GM20000 (cell line): ENCODE measurements around the gene PRAMEF4.
"Not testable (repeated sequence)": the region's sequence is repeated elsewhere in the genome, so short reads cannot be mapped to it uniquely, and the experiment has no call there.

Experiments
- DNase-seq: peaks from one replicate; pipeline ENCODE4 v3.0.0; 2012; ENCODE audit warnings: low spot score
- TF ChIP-seq, protein P1 (sequence below): IDR thresholded peaks from 2 replicates; pipeline ENCODE4 v1.5.1; 2012; ENCODE audit warnings: mild to moderate bottlenecking, control low read depth; ENCODE audit errors: extremely low read depth, missing control alignments

PRAMEF4 gene

DNA sequence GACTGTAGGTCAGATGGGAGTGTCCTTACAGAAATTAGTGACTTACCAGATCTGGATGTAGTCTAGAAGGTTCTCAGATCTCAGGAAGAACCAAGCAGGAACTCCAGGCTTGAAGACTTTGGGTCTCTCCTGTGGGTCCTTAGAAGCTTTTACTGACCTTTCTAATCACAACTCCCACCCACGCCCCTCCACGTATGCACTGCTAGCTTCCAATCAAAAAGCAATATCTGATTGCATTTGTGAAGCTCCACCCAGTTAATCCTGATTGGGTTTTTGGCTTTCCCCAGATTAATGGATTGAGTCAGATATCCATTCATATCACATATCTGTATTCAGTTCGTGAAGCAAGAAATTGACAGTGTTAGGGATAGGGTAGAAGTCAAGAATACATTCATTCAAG, at the start of gene PRAMEF4:
TSS of gene PRAMEF4 (minus strand) at position 101 of the 400 bp plus-strand sequence. CDS start 2,807 bp downstream, outside the sequence.
- DNase-seq, result not testable (repeated sequence)

DNA sequence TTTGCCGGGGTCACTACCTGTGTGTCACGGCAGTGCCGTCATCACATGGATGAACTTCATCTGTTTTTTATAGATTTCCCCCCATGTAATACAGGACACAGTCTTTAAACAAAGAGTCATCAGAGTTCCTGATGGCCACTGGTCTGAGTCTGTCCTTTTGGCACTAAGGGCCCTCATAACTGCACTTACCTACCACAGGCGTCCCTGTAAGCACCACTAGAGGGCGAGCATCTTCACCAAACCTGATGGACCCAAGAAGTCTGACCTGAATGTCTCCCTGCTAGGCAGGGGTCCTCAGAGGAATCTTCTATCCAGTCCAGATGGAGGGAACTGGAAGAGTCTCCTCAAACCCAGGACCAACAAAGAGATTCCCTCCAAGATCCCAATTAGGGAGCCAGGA, 38.4 kb upstream of the PRAMEF4 start:
- not testable (repeated sequence) for DNase-seq

DNA sequence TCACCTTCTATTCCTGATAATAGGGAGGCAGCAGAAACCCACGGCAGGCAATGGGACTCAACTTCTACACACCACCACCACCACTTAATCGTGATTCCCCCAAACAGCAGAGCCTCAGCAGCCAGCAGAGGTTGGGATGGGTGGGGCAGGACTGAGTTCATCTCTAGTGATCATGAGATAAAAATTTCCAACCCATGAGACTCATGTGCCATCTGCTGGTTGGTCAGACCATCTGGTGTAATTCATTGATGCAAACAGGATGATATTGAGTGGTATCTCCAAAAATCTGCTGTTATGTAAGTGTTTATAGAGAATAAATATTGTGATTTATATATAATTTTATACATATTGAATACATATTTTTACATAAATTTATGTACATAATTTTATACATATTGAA, 35.7 kb upstream of the PRAMEF4 start:
- DNase-seq, result not testable (repeated sequence)

DNA sequence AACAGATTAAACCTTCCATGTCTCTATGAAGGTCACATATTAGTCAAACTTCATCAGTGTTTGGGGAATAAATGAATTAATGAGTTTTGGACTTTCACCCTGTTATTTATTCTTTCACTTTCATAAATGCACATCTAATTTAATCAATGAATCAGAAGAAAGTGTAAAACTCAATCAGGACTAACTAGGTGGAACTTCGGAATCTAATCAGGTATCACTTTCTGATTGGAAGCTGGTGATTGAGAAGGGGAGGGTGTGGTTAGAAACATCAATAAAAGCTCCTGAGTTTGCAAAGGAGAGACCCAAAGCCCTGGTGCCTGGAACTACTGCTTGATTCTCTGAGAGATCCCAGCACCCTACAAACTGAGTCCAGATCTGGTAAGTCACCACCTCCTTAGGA, 30.3 kb upstream of the PRAMEF4 start, which contains the start of gene PRAMEF7:
TSS of gene PRAMEF7 (plus strand) at position 301 of the 400 bp plus-strand sequence. CDS start 1,083 bp downstream, outside the sequence.
- not testable (repeated sequence) for DNase-seq

DNA sequence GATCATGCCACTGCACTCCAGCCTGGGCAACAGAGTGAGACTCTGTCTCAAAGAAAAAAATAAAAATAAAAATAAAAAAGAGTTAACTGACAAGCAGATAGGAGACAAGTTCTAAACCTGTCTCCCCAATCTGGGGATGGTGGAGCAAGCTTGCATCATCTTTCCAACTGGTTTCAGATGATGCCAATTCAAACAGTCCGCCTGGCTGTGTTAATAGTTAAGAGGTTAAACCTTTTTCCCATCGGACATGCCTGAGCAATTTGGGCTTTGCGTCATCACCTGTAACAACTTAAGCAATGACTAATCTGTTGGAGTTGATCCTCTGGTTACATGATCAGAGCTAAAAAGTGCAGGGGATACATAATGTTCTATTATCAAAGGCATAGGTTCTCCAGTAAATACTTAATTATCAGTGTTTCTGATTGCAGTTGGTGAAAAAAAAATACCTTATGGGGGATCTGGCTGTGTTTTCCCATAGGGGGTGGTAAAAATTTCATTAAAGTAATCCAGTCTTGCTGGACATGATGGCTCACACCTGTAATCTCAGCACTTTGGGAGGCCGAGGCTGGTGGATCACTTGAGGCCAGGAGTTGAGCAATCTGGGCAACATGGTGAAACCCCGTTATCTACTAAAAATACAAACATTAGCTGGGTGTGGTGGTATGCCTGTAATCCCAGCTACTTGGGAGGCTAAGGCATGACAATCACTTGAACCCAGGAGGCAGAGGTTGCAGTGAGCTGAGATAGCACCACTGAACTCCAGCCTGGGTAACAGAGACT, 18.0 kb upstream of the PRAMEF4 start:
- DNase-seq, result not testable (repeated sequence)

DNA sequence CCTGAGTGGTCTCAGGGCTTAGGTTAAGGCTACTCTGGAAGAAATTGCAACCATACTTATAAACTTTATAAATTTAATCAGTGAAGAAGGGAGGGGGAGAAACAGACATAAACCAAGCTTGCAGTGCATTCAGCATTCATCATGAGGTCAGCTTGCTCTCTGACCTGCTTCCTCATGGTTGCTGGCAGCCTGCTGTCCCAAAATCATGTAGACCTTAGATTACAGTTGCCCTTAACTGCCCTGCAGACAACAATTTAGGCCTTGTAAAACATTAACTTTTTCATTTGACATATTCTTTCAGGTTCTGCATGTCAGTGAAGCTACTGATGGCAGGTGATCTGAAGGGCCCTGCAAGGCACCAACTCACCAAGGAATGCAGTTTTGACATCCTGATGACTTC, 13.2 kb upstream of the PRAMEF4 start:
- not testable (repeated sequence) for DNase-seq

DNA sequence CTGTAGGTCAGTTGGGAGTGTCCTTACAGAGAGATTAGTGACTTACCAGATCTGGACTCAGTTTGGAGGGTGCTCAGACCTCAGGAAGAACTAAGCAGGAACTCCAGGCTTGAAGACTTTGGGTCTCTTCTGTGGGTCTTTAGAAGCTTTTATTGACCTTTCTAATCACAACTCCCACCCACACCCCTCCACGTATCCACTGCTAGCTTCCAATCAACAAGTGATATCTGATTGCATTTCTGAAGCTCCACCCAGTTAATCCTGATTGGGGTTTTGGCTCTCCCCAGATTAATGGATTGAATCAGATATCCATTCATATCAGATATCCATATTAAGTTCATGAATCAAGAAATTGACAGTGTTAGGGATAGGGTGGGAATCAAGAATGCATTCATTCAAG, 12.2 kb upstream of the PRAMEF4 start, which contains the start of gene PRAMEF10:
TSS of gene PRAMEF10 (minus strand) at position 101 of the 400 bp plus-strand sequence. CDS start 2,423 bp downstream, outside the sequence.
- DNase-seq, result not testable (repeated sequence)

DNA sequence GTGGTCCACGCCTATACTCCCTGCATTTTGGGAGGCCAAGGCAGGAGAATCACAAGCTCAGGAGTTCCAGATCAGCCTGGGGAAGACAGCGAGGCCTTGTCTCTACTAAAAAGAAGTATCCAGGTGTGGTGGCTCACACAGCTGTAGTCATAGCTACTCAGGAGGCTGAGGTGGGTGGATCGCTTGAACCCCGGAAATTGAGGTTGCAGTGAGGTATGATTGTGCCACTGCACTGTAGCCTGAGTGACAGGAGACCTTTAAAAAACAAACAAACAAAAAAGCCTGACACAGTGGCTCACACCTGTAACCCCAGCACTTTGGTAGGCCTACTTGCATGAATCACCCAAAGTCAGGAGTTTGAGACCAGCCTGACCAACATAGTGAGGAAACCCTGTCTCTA, 7.5 kb downstream of the PRAMEF4 start:
- DNase-seq, result not testable (repeated sequence)

DNA sequence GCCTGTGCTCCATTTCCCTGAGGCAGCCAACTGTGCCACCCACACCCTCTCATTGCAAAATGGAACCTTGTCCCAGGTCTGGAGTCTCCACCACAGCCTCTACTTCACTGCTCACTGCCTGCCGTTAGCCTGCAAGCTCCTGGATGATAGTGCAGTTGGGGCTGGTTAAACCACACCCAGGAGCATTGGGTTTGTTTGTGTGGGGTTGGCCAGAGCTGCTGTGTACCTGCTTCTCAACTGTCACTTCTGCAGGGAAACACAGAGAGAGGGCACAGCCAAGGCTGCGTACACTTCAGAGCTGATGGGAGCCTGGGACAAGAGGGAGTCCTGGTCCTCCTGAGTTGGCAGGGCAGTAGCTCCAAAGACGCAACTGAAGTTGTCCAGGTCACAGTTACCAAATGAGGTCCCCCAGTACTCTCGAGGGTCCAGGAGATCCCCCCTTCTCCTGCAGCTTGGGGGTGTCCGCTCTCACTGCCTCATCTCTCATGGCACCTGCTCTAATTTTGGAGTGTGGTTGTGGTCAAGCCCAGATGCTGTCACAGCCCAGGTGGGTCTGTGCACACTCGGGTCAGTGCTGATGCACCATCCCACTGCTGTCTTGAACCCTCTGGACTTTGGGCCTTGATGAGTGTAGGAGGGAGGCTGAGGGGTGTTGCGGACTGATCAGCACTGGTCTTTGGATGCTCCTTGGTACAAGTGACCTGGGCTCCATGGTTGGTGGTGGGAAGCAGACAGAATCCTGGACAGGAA, 22.7 kb downstream of the PRAMEF4 start:
- not testable (repeated sequence) for DNase-seq

DNA sequence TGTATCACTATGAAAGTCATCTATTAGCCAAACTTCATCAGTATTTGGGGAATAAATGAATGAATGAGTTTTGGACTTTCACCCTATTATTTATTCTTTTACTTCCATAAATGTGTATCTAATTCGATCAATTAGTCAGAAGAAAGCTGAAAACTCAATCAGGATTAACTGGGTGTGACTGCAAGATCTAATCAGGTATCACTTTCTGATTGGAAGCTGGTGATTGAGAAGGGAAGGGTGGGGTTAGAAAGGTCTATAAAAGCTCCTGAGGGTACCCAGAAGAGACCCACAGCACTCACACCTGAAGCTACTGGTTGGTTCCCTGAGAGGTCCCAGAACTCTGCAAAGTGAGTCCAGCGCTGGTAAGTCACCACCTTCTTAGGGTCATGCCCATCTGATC, 29.2 kb downstream of the PRAMEF4 start, which contains the start of gene PRAMEF2:
TSS of gene PRAMEF2 (plus strand) at position 301 of the 400 bp plus-strand sequence. CDS start 1,924 bp downstream, outside the sequence.
- not testable (repeated sequence) for DNase-seq

DNA sequence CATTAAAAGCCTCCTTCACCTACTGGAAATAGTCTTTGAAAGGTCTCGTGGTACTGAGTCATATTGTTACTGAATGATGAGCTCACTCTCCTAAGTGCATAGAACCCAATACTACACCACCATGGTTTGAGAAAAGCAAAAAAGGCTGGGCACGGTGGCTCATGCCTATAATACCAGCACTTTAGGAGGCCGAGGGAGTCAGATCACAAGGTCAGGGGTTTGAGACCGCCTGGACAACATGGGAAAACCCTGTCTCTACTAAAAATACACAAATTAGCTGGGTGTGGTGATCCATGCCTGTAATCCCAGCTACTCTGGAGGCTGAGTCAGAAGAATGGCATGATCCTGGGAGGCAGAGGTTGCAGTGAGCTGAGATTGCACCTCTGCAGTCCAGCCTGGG, 34.2 kb downstream of the PRAMEF4 start:
- no peak for DNase-seq
- TF ChIP-seq, protein P1, sequence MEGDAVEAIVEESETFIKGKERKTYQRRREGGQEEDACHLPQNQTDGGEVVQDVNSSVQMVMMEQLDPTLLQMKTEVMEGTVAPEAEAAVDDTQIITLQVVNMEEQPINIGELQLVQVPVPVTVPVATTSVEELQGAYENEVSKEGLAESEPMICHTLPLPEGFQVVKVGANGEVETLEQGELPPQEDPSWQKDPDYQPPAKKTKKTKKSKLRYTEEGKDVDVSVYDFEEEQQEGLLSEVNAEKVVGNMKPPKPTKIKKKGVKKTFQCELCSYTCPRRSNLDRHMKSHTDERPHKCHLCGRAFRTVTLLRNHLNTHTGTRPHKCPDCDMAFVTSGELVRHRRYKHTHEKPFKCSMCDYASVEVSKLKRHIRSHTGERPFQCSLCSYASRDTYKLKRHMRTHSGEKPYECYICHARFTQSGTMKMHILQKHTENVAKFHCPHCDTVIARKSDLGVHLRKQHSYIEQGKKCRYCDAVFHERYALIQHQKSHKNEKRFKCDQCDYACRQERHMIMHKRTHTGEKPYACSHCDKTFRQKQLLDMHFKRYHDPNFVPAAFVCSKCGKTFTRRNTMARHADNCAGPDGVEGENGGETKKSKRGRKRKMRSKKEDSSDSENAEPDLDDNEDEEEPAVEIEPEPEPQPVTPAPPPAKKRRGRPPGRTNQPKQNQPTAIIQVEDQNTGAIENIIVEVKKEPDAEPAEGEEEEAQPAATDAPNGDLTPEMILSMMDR, result no peak

DNA sequence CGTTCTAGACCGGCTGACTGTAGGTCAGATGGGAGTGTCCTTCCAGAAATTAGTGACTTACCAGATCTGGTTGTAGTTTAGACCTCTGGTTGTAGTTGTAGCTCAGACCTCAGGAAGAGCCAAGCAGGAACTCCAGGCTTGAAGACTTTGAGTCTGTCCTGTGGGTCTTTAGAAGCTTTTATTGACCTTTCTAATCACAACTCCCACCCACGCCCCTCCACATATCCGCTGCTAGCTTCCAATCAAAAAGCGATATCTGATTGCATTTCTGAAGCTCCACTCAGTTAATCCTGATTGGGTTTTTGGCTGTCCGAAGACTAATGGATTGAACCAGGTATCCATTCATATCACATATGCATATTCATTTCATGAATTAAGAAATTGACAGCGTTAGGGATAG, 37.4 kb downstream of the PRAMEF4 start, which contains the start of gene HNRNPCL1:
TSS of gene HNRNPCL1 (minus strand) at position 101 of the 400 bp plus-strand sequence. CDS start 431 bp downstream, outside the sequence.
- DNase-seq, result not testable (repeated sequence)

DNA sequence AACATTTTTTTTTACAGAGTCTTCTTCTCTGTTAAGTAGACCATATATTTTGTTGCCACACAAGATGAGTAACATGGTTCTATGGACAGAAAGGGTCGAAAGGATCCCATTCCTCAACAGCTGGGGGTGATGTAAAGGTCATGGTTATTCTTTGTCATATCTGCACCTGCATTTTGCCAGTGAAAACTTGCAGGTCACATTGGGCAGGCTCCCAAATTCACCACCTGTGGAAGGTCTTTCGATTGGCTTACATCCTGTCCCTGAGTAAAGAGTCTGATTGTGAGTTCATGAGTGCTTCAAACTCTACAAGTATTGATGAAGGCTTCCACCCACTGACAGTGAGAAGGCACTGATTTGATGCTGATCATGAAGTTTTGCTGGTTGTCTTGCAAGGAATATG, 52.8 kb downstream of the PRAMEF4 start:
- not testable (repeated sequence) for DNase-seq

DNA sequence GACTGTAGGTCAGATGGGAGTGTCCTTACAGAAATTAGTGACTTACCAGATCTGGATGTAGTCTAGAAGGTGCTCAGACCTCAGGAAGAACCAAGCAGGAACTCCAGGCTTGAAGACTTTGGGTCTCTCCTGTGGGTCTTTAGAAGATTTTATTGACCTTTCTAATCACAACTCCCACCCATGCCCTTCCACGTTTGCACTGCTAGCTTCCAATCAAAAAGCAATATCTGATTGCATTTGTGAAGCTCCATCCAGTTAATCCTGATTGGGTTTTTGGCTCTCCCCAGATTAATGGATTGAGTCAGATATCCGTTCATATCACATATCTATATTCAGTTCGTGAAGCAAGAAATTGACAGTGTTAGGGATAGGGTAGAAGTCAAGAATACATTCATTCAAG, 54.7 kb downstream of the PRAMEF4 start, which contains the start of gene PRAMEF11:
TSS of gene PRAMEF11 (minus strand) at position 101 of the 400 bp plus-strand sequence. CDS start 2,621 bp downstream, outside the sequence.
- not testable (repeated sequence) for DNase-seq
